Myometrial cell (primary cell): ENCODE results near the gene OR6B1. TPM values are rescaled to one million over a fixed set of nuclear protein-coding genes. Genes with fewer than 3 reads are reported as not detected.

Experiments
- total RNA-seq: library from RNA; depleted of rRNA; stranded (reverse); fragments of >200 nt; gene quantifications from 2 replicates; pipeline ENCODE4 v1.2.3, GENCODE V29; 2015

OR6B1 gene
- total RNA-seq, result not detected in 2 replicates

GRCh38 chr7:144000020-144000419, at the start of gene OR6B1:
TSS of gene OR6B1 (plus strand) at chr7:144000320. CDS start at chr7:144003997, 3,677 bp downstream.

DNA sequence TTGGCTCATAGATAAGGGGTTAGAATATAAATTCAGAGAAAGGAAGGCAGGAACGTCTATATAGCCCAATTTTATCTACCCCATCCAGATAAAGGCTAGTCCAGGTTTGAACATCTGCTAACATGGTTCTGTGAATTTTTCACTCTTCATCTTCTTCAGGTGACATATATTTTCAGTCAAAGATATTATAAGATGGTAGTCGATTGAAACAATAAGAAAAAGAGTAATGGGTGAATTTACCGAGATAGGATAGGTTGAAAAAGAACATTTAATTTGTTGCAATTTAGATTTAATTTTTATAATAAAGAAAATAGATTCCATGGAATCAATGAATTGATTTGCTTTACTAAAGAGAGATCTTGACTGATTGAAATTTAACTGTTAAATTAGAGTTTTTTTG, 45.6 kb upstream of the OR6B1 start, which contains the start of gene OR2F1:
TSS of gene OR2F1 (plus strand) at position 301 of the 400 bp plus-strand sequence. CDS start 5,127 bp downstream, outside the sequence.

DNA sequence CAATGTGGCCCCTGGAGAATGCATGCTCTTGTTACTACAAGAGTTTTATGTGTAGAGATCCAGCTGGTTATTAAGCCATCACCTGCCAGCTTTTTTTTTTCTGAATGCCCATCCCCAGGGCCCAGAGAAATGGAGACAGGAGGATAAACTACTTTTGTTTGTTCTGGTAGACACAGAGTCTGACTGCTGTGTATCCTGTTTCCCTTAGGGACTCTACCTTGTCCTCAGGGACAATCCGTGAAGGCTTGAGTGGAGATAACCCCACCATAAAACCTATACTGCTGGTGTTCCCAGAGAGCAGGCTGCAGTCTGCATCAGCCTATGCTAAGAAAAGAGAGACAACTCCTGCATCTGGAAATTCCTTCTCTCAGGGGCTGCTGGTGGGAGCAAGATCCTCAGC, 48.5 kb downstream of the OR6B1 start, which contains the start of gene OR2A5:
TSS of gene OR2A5 (plus strand) at position 301 of the 400 bp plus-strand sequence. CDS start 1,454 bp downstream, outside the sequence.

Other genes with a start within 250 kb of the OR6B1 start
- 0.35 TPM in 1 of 2 replicates, not detected in the other for gene CTAGE6, start 242.6 kb upstream of the OR6B1 start, total RNA-seq
- 47.3 and 68.1 TPM in 2 replicates for gene TCAF1, start 98.1 kb upstream of the OR6B1 start, total RNA-seq
- not detected in 2 replicates for gene OR2F2, start 65.1 kb upstream of the OR6B1 start, total RNA-seq
- not detected in 2 replicates for gene OR2F1, start 45.5 kb upstream of the OR6B1 start, total RNA-seq
- gene OR2A5, start 48.6 kb downstream of the OR6B1 start, total RNA-seq, result not detected in 2 replicates
- gene OR2A25, start 69.5 kb downstream of the OR6B1 start, total RNA-seq, result not detected in 2 replicates
- not detected in 2 replicates for gene OR2A12, start 86.0 kb downstream of the OR6B1 start, total RNA-seq
- gene OR2A2, start 109.3 kb downstream of the OR6B1 start, total RNA-seq, result not detected in 2 replicates
- gene OR2A14, start 122.9 kb downstream of the OR6B1 start, total RNA-seq, result not detected in 2 replicates
- gene CTAGE4, start 183.1 kb downstream of the OR6B1 start, total RNA-seq, result 0.71 TPM in 1 of 2 replicates, not detected in the other
- under 0.01 and 2.5 TPM in 2 replicates for gene ARHGEF35, start 195.5 kb downstream of the OR6B1 start, total RNA-seq
- not detected in 2 replicates for gene OR2A42, start 239.3 kb downstream of the OR6B1 start, total RNA-seq